HL-60 (cell line): ENCODE measurements around the gene OTOF.

Experiments used
- CTCF ChIP-seq: IDR thresholded peaks from one replicate; pipeline ENCODE4 v1.5.1; 2011; ENCODE audit warnings: low read length, control low read depth, inconsistent platforms; ENCODE audit not compliant: insufficient read depth
- GABPA ChIP-seq: IDR thresholded peaks from 2 replicates; pipeline ENCODE4 v1.6.1; 2012; ENCODE audit warnings: low read depth

GRCh38 chr2:26461601-26462023, 16.3 kb downstream of the OTOF start:
- TF ChIP-seq CTCF = no peak
- TF ChIP-seq GABPA = no peak
